Measurements from ENCODE around the gene RRN3. TPM values are rescaled to one million over a fixed set of nuclear protein-coding genes. Genes with fewer than 3 reads are reported as not detected.
"Not testable (repeated sequence)": the region's sequence is repeated elsewhere in the genome, so short reads cannot be mapped to it uniquely, and the experiment has no call there.

The RRN3 gene
- total RNA-seq, 5 donors from 2014 or later (not counting 1 experiment from before 2014, with no cell fraction given), result 26.5 to 38.0 (median 37.3) TPM

- no peak overlapping the region for H3K27ac Mint-ChIP-seq
- CTCF ChIA-PET, result no interaction called here
- H3K27ac ChIP-seq (ENCODE audit: low read length), result no peak overlapping the region
Observed at GRCh38 chr16:15051387-15051951, 42.6 kb downstream of the RRN3 start.

GRCh38 chr16:15050440-15050839, 43.6 kb downstream of the RRN3 start:
- H3K4me3 Mint-ChIP-seq; CTCF ChIA-PET; H3K4me3 ChIP-seq (ENCODE audit: control insufficient read depth in 1 of 2, extremely low read depth in 1 of 2, low read length in 1 of 2); DNase-seq; H3K27me3 ChIP-seq (replicated peaks in 1 of 2; ENCODE audit: control insufficient read depth in 2 of 2, extremely low read depth in 1 of 2, insufficient read depth in 2 of 2, low read length in 1 of 2); H3K27me3 Mint-ChIP-seq; ATAC-seq (replicated peaks in 1 of 4); POLR2A ChIA-PET; H3K27ac ChIP-seq (ENCODE audit: low read length); H3K9me3 ChIP-seq; H3K9me3 Mint-ChIP-seq: not testable (repeated sequence)
- H3K27ac Mint-ChIP-seq, result peak overlapping the region in 1 of 2 donors; percentile 34
- peaks cover 3 to 11% of the 10 kb centered on the region in 2 donors for H3K36me3 ChIP-seq (ENCODE audit: control insufficient read depth in 2 of 2, extremely low read depth in 1 of 2, insufficient read depth in 1 of 2, low read length in 1 of 2)
- peaks cover 11% of the 10 kb centered on the region for H3K36me3 Mint-ChIP-seq
- peaks cover 14 to 24% (median 24%) of the 10 kb centered on the region in 3 donors for H3K4me1 Mint-ChIP-seq
- no CpG with 5 or more reads among the region's 1 CpG for WGBS (ENCODE audit: insufficient coverage)
- peaks cover 3 to 17% of the 10 kb centered on the region in 2 experiments for H3K4me1 ChIP-seq (ENCODE audit: control insufficient read depth in 1 of 2, extremely low read depth in 1 of 2, insufficient read depth in 2 of 2, low read length in 2 of 2)

More at GRCh38 chr16:15051387-15051951, 42.6 kb downstream of the RRN3 start:
- no peak overlapping the region for H3K4me3 Mint-ChIP-seq
- POLR2A ChIA-PET, result interaction anchor here in 1 of 2 donors (0.6 kb wide), 1 partner anchor 11 kb away, joined by 5 read pairs; no protein-coding TSS in a partner anchor
- DNase-seq (no peak), ATAC-seq (replicated peaks in 1 of 4) (no peak)
- H3K4me1 Mint-ChIP-seq, result peaks cover 19 to 28% (median 28%) of the 10 kb centered on the region in 3 donors
- Histone ChIP-seq H3K4me3 (ENCODE audit: control insufficient read depth in 1 of 2, extremely low read depth in 1 of 2, low read length in 1 of 2) (no peak overlapping the region), H3K27me3 (replicated peaks in 1 of 2; ENCODE audit: control insufficient read depth in 2 of 2, extremely low read depth in 1 of 2, insufficient read depth in 2 of 2, low read length in 1 of 2) (no peaks in the 10 kb centered on the region), H3K9me3 (no peaks in the 10 kb centered on the region), H3K36me3 (ENCODE audit: control insufficient read depth in 2 of 2, extremely low read depth in 1 of 2, insufficient read depth in 1 of 2, low read length in 1 of 2) (peaks cover 0 to 11% of the 10 kb centered on the region in 2 donors), H3K4me1 (ENCODE audit: control insufficient read depth in 1 of 2, extremely low read depth in 1 of 2, insufficient read depth in 2 of 2, low read length in 2 of 2) (peaks cover 3 to 22% of the 10 kb centered on the region in 2 experiments)
- no CpG with 5 or more reads among the region's 9 CpGs for WGBS (ENCODE audit: insufficient coverage)
- no peaks in the 10 kb centered on the region for H3K9me3 Mint-ChIP-seq
- H3K27me3 Mint-ChIP-seq, result no peaks in the 10 kb centered on the region
- H3K36me3 Mint-ChIP-seq, result peaks cover 8% of the 10 kb centered on the region

- H3K27me3 ChIP-seq (replicated peaks in 1 of 2; ENCODE audit: control insufficient read depth in 2 of 2, extremely low read depth in 1 of 2, insufficient read depth in 2 of 2, low read length in 1 of 2), result no peaks in the 10 kb centered on the region
- H3K36me3 ChIP-seq (ENCODE audit: control insufficient read depth in 2 of 2, extremely low read depth in 1 of 2, insufficient read depth in 1 of 2, low read length in 1 of 2), result peaks cover 3 to 11% of the 10 kb centered on the region in 2 donors
- H3K27me3 Mint-ChIP-seq, result no peaks in the 10 kb centered on the region
- ChIA-PET POLR2A (no interaction called here), CTCF (no interaction called here)
- no peaks in the 10 kb centered on the region for H3K9me3 ChIP-seq
- WGBS (ENCODE audit: insufficient coverage), result 100% methylated on average over 2 of the region's 3 CpGs
- H3K27ac ChIP-seq (ENCODE audit: low read length), result no peak overlapping the region
- ATAC-seq (replicated peaks in 1 of 4) (no peak), DNase-seq (no peak)
- H3K4me1 ChIP-seq (ENCODE audit: control insufficient read depth in 1 of 2, extremely low read depth in 1 of 2, insufficient read depth in 2 of 2, low read length in 2 of 2), result peaks cover 0 to 9% of the 10 kb centered on the region in 2 experiments
- H3K27ac Mint-ChIP-seq, result no peak overlapping the region
- H3K4me3 Mint-ChIP-seq, result no peak overlapping the region
- no peak overlapping the region for H3K4me3 ChIP-seq (ENCODE audit: control insufficient read depth in 1 of 2, extremely low read depth in 1 of 2, low read length in 1 of 2)
- peaks cover 11% of the 10 kb centered on the region for H3K36me3 Mint-ChIP-seq
- peaks cover 9 to 20% (median 20%) of the 10 kb centered on the region in 3 donors for H3K4me1 Mint-ChIP-seq
- H3K9me3 Mint-ChIP-seq, result no peaks in the 10 kb centered on the region
Observed at GRCh38 chr16:15049581-15050180, 44.4 kb downstream of the RRN3 start.

GRCh38 chr16:15046692-15047376, 47.2 kb downstream of the RRN3 start:
- H3K27me3 Mint-ChIP-seq, result no peaks in the 10 kb centered on the region
- CTCF ChIA-PET, result no interaction called here
- peaks cover 0 to 11% (median 9%) of the 10 kb centered on the region in 3 donors for H3K4me1 Mint-ChIP-seq
- no peaks in the 10 kb centered on the region for H3K27me3 ChIP-seq (replicated peaks in 1 of 2; ENCODE audit: control insufficient read depth in 2 of 2, extremely low read depth in 1 of 2, insufficient read depth in 2 of 2, low read length in 1 of 2)
- WGBS (ENCODE audit: insufficient coverage), result 97% methylated on average over 11 of the region's 21 CpGs
- no peaks in the 10 kb centered on the region for H3K4me1 ChIP-seq (ENCODE audit: control insufficient read depth in 1 of 2, extremely low read depth in 1 of 2, insufficient read depth in 2 of 2, low read length in 2 of 2)
- ATAC-seq (replicated peaks in 1 of 4) (no peak), DNase-seq (no peak)
- peaks cover 18% of the 10 kb centered on the region for H3K36me3 Mint-ChIP-seq
- POLR2A ChIA-PET, result no interaction called here
- H3K27ac ChIP-seq (ENCODE audit: low read length), result no peak overlapping the region
- H3K36me3 ChIP-seq (ENCODE audit: control insufficient read depth in 2 of 2, extremely low read depth in 1 of 2, insufficient read depth in 1 of 2, low read length in 1 of 2), result peaks cover 3 to 18% of the 10 kb centered on the region in 2 donors
- no peak overlapping the region for H3K4me3 Mint-ChIP-seq
- no peak overlapping the region for H3K4me3 ChIP-seq (ENCODE audit: control insufficient read depth in 1 of 2, extremely low read depth in 1 of 2, low read length in 1 of 2)
- H3K27ac Mint-ChIP-seq, result no peak overlapping the region
- no peaks in the 10 kb centered on the region for H3K9me3 ChIP-seq
- H3K9me3 Mint-ChIP-seq, result no peaks in the 10 kb centered on the region

- DNase-seq; H3K27me3 ChIP-seq (replicated peaks in 1 of 2; ENCODE audit: control insufficient read depth in 2 of 2, extremely low read depth in 1 of 2, insufficient read depth in 2 of 2, low read length in 1 of 2); H3K27me3 Mint-ChIP-seq; H3K9me3 Mint-ChIP-seq; H3K4me1 Mint-ChIP-seq; H3K9me3 ChIP-seq; H3K4me1 ChIP-seq (ENCODE audit: control insufficient read depth in 1 of 2, extremely low read depth in 1 of 2, insufficient read depth in 2 of 2, low read length in 2 of 2); H3K27ac ChIP-seq (ENCODE audit: low read length); ATAC-seq (replicated peaks in 1 of 4); H3K4me3 Mint-ChIP-seq; POLR2A ChIA-PET; CTCF ChIA-PET; H3K27ac Mint-ChIP-seq; H3K4me3 ChIP-seq (ENCODE audit: control insufficient read depth in 1 of 2, extremely low read depth in 1 of 2, low read length in 1 of 2): not testable (repeated sequence)
- WGBS (ENCODE audit: insufficient coverage), result 100% methylated on average over 6 of the region's 9 CpGs
- peaks cover 25% of the 10 kb centered on the region for H3K36me3 Mint-ChIP-seq
- peaks cover 3 to 28% of the 10 kb centered on the region in 2 donors for H3K36me3 ChIP-seq (ENCODE audit: control insufficient read depth in 2 of 2, extremely low read depth in 1 of 2, insufficient read depth in 1 of 2, low read length in 1 of 2)
Observed at GRCh38 chr16:15045270-15045669, 48.8 kb downstream of the RRN3 start.

- CTCF ChIA-PET, result no interaction called here
- H3K36me3 ChIP-seq (ENCODE audit: control insufficient read depth in 2 of 2, extremely low read depth in 1 of 2, insufficient read depth in 1 of 2, low read length in 1 of 2), result peaks cover 3 to 38% of the 10 kb centered on the region in 2 donors
- no peak overlapping the region for H3K27ac ChIP-seq (ENCODE audit: low read length)
- peak overlapping the region in 1 of 2 donors; percentile 52 for H3K27ac Mint-ChIP-seq
- H3K4me1 ChIP-seq (ENCODE audit: control insufficient read depth in 1 of 2, extremely low read depth in 1 of 2, insufficient read depth in 2 of 2, low read length in 2 of 2), result no peaks in the 10 kb centered on the region
- H3K27me3 ChIP-seq (replicated peaks in 1 of 2; ENCODE audit: control insufficient read depth in 2 of 2, extremely low read depth in 1 of 2, insufficient read depth in 2 of 2, low read length in 1 of 2), result no peaks in the 10 kb centered on the region
- H3K9me3 ChIP-seq, result no peaks in the 10 kb centered on the region
- H3K27me3 Mint-ChIP-seq, result no peaks in the 10 kb centered on the region
- 89% methylated on average over 10 of the region's 11 CpGs for WGBS (ENCODE audit: insufficient coverage)
- POLR2A ChIA-PET, result no interaction called here
- no peaks in the 10 kb centered on the region for H3K9me3 Mint-ChIP-seq
- H3K36me3 Mint-ChIP-seq, result peaks cover 31% of the 10 kb centered on the region
- DNase-seq, result no peak
- H3K4me3 Mint-ChIP-seq, result no peak overlapping the region
- no peak for ATAC-seq (replicated peaks in 1 of 4)
- no peaks in the 10 kb centered on the region for H3K4me1 Mint-ChIP-seq
- no peak overlapping the region for H3K4me3 ChIP-seq (ENCODE audit: control insufficient read depth in 1 of 2, extremely low read depth in 1 of 2, low read length in 1 of 2)
Observed at GRCh38 chr16:15044286-15044685, 49.8 kb downstream of the RRN3 start.
